ENCODE measurements around the gene MAPKAP1.

GRCh38 chr9:125479846-125480615 lies 227.0 kb downstream of the MAPKAP1 start:
- no peak for TF ChIP-seq POLR2A (IDR thresholded peaks at IDR 0.05; ENCODE audit: low read depth, low read length)
- TF ChIP-seq TAF1 (IDR thresholded peaks at IDR 0.05; ENCODE audit: borderline replicate concordance, low read depth, low read length) = no peak
- no peak for TF ChIP-seq POLR2AphosphoS5 (IDR thresholded peaks at IDR 0.05; ENCODE audit: low read depth, low read length)
